Measurements from ENCODE around the gene TBL2. TPM values are rescaled to one million over a fixed set of nuclear protein-coding genes. Genes with fewer than 3 reads are reported as not detected.

The TBL2 gene
- total RNA-seq, 1 experiment from 2014 or later, result 32.3 TPM

GRCh38 chr7:73522105-73522872 is 56.1 kb downstream of the TBL2 start, which contains the start of gene BAZ1B (continued):
- TF ChIP-seq, protein P1, sequence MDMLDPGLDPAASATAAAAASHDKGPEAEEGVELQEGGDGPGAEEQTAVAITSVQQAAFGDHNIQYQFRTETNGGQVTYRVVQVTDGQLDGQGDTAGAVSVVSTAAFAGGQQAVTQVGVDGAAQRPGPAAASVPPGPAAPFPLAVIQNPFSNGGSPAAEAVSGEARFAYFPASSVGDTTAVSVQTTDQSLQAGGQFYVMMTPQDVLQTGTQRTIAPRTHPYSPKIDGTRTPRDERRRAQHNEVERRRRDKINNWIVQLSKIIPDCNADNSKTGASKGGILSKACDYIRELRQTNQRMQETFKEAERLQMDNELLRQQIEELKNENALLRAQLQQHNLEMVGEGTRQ (CRISPR knock-in tag; IDR thresholded peaks at IDR 0.05), result peak; percentile 43; the same call in 1 of the 2 replicates
- TF ChIP-seq ARID4B (CRISPR knock-in tag; IDR thresholded peaks at IDR 0.05; ENCODE audit: borderline replicate concordance) (peak; percentile 73; the same call in 1 of the 2 replicates), SP1 (CRISPR knock-in tag; conservative IDR thresholded peaks at IDR 0.05) (peak; percentile 84), E2F5 (CRISPR knock-in tag; IDR thresholded peaks at IDR 0.05) (peak; percentile 57), ATF1 (CRISPR knock-in tag; IDR thresholded peaks at IDR 0.05) (no peak), ZBTB43 (CRISPR knock-in tag; IDR thresholded peaks at IDR 0.05) (peak; percentile 82), GABPB1 (CRISPR knock-in tag; IDR thresholded peaks at IDR 0.05) (peak; percentile 58), SMAD3 (CRISPR knock-in tag; IDR thresholded peaks at IDR 0.05; ENCODE audit: borderline replicate concordance) (peak; percentile 9; the same call in 1 of the 2 replicates), NFYB (CRISPR knock-in tag; conservative IDR thresholded peaks at IDR 0.05; ENCODE audit: low read depth) (peak; percentile 97), E2F4 (CRISPR knock-in tag; IDR thresholded peaks at IDR 0.05; ENCODE audit: borderline replicate concordance, low read depth) (0 out of 2 replicates have a peak, but pooled peaks have one; percentile 15), CREM (CRISPR knock-in tag; IDR thresholded peaks at IDR 0.05) (0 out of 2 replicates have a peak, but pooled peaks have one; percentile 33)
- TF ChIP-seq, protein P2, sequence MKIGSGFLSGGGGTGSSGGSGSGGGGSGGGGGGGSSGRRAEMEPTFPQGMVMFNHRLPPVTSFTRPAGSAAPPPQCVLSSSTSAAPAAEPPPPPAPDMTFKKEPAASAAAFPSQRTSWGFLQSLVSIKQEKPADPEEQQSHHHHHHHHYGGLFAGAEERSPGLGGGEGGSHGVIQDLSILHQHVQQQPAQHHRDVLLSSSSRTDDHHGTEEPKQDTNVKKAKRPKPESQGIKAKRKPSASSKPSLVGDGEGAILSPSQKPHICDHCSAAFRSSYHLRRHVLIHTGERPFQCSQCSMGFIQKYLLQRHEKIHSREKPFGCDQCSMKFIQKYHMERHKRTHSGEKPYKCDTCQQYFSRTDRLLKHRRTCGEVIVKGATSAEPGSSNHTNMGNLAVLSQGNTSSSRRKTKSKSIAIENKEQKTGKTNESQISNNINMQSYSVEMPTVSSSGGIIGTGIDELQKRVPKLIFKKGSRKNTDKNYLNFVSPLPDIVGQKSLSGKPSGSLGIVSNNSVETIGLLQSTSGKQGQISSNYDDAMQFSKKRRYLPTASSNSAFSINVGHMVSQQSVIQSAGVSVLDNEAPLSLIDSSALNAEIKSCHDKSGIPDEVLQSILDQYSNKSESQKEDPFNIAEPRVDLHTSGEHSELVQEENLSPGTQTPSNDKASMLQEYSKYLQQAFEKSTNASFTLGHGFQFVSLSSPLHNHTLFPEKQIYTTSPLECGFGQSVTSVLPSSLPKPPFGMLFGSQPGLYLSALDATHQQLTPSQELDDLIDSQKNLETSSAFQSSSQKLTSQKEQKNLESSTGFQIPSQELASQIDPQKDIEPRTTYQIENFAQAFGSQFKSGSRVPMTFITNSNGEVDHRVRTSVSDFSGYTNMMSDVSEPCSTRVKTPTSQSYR (CRISPR knock-in tag; IDR thresholded peaks at IDR 0.05), result peak; percentile 67; the same call in 1 of the 2 replicates
- TF ChIP-seq, protein P3, sequence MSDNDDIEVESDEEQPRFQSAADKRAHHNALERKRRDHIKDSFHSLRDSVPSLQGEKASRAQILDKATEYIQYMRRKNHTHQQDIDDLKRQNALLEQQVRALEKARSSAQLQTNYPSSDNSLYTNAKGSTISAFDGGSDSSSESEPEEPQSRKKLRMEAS (CRISPR knock-in tag; IDR thresholded peaks at IDR 0.05), result peak; percentile 91
- TF ChIP-seq, protein P4, sequence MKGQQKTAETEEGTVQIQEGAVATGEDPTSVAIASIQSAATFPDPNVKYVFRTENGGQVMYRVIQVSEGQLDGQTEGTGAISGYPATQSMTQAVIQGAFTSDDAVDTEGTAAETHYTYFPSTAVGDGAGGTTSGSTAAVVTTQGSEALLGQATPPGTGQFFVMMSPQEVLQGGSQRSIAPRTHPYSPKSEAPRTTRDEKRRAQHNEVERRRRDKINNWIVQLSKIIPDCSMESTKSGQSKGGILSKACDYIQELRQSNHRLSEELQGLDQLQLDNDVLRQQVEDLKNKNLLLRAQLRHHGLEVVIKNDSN (CRISPR knock-in tag; IDR thresholded peaks at IDR 0.05), result peak; percentile 44; the same call in 1 of the 2 replicates
